Thymus (tissue), 11 donors: ENCODE measurements around the gene MGMT. TPM values are rescaled to one million over a fixed set of nuclear protein-coding genes. Genes with fewer than 3 reads are reported as not detected.

ENCODE experiments used
- DNase-seq, 9 donors: peaks; one replicate each; pipeline ENCODE4 v3.0.0-alpha.2; 2013; ENCODE audit warnings: low spot score in 9 of 9, low read depth in 6 of 9, missing footprints in 1 of 9
- H3K27ac ChIP-seq, 2 donors: one replicate each; pipeline ENCODE4 v1.5.1; 2013; ENCODE audit warnings: control low read depth in 1 of 2, low read depth in 1 of 2, low read length in 1 of 2, mild to moderate bottlenecking in 1 of 2, moderate library complexity in 1 of 2
- H3K27me3 ChIP-seq, 2 donors: one replicate each; pipeline ENCODE4 v1.5.1; 2013; ENCODE audit warnings: low read length in 1 of 2; ENCODE audit not compliant: control insufficient read depth in 2 of 2, insufficient read depth in 1 of 2
- H3K36me3 ChIP-seq, 2 donors: one replicate each; pipeline ENCODE4 v1.5.1; 2013; ENCODE audit warnings: low read length in 1 of 2, mild to moderate bottlenecking in 1 of 2, moderate library complexity in 1 of 2; ENCODE audit not compliant: control insufficient read depth in 2 of 2, insufficient read depth in 2 of 2
- H3K4me1 ChIP-seq, 2 donors: one replicate each; pipeline ENCODE4 v1.5.1; 2013; ENCODE audit warnings: low read length in 2 of 2; ENCODE audit not compliant: control insufficient read depth in 2 of 2, insufficient read depth in 2 of 2
- H3K4me3 ChIP-seq, 2 donors: one replicate each; pipeline ENCODE4 v1.5.1; 2013; ENCODE audit warnings: low read length in 2 of 2, control low read depth in 1 of 2, mild to moderate bottlenecking in 1 of 2
- H3K9me3 ChIP-seq, 2 donors: one replicate each; pipeline ENCODE4 v1.5.1; 2013; ENCODE audit warnings: low read length in 1 of 2, mild to moderate bottlenecking in 1 of 2; ENCODE audit not compliant: control insufficient read depth in 2 of 2, insufficient read depth in 1 of 2
- whole genome bisulfite sequencing: extraction: QIAGEN DNeasy Blood & Tissue Kit; methylation state at CpG from one replicate; pipeline ENCODE4 v1.1.7; 2013; 5-methylcytosine and 5-hydroxymethylcytosine counted together
- polyA plus RNA-seq: library from polyadenylated mRNA; stranded (reverse); fragments of 200-250 nt; gene quantifications from one replicate; pipeline ENCODE4 v1.2.3, GENCODE V29; 2013
- total RNA-seq: library from RNA; stranded (reverse); fragments of 120-200 nt; gene quantifications from one replicate; pipeline ENCODE4 v1.2.4, GENCODE V29; 2013
- donor health status: healthy.

MGMT gene
- total and polyA plus RNA-seq, 2 donors: 20.9 to 42.4 TPM

DNA sequence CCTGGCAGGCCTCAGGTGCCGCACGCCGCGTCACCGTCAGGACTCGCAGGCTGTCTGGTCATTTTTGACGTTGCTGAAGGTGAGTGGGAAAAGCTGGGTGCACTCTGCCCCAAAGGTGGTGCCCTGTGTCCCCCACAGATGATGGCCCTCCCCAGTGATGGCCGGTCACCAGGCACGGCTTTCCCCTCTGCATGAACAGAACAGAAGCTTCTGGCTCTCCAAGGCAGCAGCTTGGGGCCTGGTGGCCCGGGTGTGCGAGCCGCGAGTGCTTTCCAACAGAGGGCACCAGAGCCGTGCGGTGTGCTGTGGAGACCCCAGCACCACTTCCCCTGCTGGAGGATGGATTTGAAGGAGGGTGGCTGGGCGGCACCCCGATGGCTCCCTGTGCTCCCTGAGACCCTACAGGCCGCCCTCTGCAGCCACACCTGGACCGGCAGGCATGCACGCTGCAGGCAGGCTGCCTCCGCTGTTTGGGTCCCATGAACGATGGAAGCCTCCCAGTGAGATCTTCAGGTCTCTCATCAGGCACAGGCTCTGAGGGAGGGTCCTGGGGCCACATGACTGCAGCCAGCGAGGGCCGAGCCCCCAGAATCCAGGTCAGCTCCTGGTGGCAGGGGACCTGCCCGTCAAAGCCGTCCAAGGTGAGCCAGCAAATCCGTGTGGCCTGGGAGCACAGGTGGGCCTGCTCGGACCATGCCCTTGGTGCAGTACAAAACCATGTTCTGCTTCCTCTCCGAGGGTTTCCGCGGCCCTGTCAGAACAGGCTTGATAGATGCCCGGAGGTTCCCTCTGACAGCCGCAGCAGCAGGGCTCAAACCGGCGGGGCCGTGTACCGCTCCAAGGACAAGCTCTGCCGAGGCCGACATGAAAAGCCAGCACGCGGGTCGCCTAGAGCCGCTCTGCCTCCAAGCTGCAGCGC lies 301.7 kb downstream of the MGMT start:
- 95% methylated on average over 44 of the region's 44 CpGs for WGBS
- no peaks in the 10 kb centered on the region for H3K27me3 ChIP-seq
- no peaks in the 10 kb centered on the region for H3K36me3 ChIP-seq
- H3K4me3 ChIP-seq: no peak overlapping the region
- H3K4me1 ChIP-seq: no peaks in the 10 kb centered on the region
- H3K9me3 ChIP-seq: no peaks in the 10 kb centered on the region
- DNase-seq: no peak
- no peak overlapping the region for H3K27ac ChIP-seq

DNA sequence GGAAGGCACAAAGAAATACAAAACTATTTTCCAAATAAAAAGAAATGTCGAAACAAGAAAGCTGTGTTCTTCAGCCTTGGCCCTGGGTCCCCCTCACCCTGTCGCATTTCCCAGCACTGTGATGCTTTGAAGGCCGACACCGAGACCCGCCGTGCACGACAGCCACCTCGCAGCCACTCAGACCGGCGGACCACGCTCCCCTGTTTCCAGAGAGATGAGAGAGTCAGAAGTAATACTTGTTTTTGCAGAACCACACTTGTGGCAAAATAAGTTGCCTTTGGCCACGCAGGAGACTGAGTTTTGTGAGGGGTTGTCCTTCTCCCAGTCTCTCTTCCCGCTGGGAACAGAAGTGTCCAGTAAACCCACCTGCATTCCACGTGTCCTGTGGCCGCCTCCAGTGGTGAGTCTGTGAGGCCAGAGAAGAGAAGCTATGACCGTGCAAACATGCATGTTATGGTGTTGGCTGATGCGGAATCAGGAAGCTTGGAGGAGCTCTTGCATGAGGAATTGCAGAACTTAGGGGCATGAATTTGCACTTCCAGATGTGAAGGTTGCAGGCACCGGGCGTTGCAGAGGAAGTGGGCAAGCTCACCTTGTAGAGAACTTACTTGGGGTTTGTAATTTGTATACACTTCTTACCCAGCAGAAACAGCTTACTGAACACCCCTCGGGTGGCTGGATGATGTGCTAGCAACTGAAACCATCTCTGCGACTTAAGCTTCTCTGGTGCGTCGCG lies 302.5 kb downstream of the MGMT start:
- no peaks in the 10 kb centered on the region for H3K4me1 ChIP-seq
- H3K36me3 ChIP-seq: no peaks in the 10 kb centered on the region
- 91% methylated on average over 24 of the region's 24 CpGs for WGBS
- no peak overlapping the region for H3K4me3 ChIP-seq
- no peaks in the 10 kb centered on the region for H3K27me3 ChIP-seq
- no peak overlapping the region for H3K27ac ChIP-seq
- H3K9me3 ChIP-seq: no peaks in the 10 kb centered on the region
- DNase-seq: no peak

DNA sequence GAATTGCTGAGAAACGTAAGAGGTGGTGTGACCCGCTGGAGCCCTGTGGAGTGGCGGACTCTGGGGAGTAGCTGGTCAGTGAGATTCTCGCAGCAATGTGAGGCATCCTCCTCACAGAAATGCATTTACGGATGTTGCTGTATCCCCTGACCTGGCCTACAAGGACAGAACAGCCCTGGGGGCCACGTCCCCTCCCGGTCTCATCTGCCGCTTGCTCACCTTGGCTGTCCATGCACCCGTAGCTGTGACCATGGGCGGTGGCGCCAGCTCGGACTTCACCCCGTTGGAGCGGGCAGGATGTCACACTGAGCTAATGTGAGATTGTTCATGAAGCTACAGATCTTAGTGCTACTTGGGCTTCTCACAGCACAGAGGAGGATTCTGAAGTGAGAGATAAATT lies 303.2 kb downstream of the MGMT start:
- 97% methylated on average over 14 of the region's 14 CpGs for WGBS
- no peak overlapping the region for H3K27ac ChIP-seq
- H3K4me3 ChIP-seq: no peak overlapping the region
- no peak for DNase-seq
- H3K4me1 ChIP-seq: no peaks in the 10 kb centered on the region
- no peaks in the 10 kb centered on the region for H3K27me3 ChIP-seq
- no peaks in the 10 kb centered on the region for H3K9me3 ChIP-seq
- no peaks in the 10 kb centered on the region for H3K36me3 ChIP-seq

DNA sequence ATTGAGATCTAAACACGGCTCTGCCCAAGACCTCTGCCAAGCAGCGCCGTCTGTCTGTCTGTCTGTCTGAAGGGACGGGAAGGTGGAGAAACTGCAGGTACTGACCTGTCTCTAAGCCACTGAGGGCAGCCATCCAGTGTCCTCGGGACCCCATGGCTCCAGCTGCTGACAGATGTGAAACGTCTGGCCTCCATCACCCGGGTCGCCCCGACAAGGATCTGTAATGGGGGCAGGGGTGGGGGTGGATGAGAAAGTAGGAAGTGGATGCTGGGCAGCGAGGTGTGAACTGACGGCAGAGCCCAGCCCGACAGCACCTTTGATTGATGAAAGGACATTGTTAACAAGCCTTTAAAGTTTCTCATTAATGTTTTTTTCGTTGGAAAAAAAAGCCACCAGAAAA lies 304.0 kb downstream of the MGMT start:
- 91% methylated on average over 13 of the region's 13 CpGs for WGBS
- no peaks in the 10 kb centered on the region for H3K27me3 ChIP-seq
- H3K4me1 ChIP-seq: no peaks in the 10 kb centered on the region
- no peak for DNase-seq
- H3K36me3 ChIP-seq: no peaks in the 10 kb centered on the region
- no peaks in the 10 kb centered on the region for H3K9me3 ChIP-seq
- H3K4me3 ChIP-seq: no peak overlapping the region
- no peak overlapping the region for H3K27ac ChIP-seq

DNA sequence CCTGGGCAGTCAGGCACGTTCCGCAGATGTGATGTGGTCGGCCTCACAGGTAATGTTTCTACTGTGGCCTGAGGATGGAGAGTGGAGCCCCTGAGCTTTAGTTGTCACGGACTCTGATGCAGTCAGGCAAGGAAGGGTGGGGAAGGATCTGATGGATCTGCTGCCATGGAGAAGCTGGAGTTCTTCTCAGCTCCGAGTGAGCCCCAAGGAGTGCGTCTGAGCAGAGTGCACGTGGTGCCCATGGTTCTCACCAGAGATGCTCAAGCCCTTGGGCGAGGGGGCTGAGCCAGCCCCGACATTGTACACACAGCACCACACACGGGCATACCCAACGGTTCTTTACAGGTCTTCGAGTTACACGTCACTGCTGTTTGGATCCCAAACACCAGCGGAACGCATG lies 304.5 kb downstream of the MGMT start:
- Histone ChIP-seq H3K4me3 (no peak overlapping the region), H3K27ac (no peak overlapping the region), H3K36me3 (no peaks in the 10 kb centered on the region), H3K27me3 (no peaks in the 10 kb centered on the region), H3K4me1 (no peaks in the 10 kb centered on the region), H3K9me3 (no peaks in the 10 kb centered on the region)
- 97% methylated on average over 15 of the region's 15 CpGs for WGBS
- no peak for DNase-seq

DNA sequence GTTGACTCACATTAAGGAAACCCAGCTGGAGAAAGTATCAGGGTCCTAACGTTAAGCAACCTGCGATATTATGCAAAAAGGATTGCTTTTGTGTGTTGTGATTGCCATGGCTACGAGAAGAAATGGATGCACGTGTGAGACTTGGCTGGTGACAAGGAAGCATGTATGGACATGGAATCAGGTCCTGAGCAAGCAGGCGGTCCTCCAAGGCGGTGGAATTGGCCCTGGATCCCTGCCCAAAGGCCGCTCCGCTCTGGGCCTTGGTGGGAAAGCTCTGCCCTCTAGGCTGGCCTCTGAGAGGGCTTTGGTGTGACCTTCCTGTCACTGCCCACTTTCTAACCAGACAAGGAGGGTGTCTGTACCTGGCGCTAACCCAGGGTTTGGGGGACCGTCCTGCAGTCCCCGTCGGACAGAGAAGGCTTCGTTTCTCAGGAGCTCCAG lies 305.0 kb downstream of the MGMT start:
- Histone ChIP-seq H3K9me3 (no peaks in the 10 kb centered on the region), H3K36me3 (no peaks in the 10 kb centered on the region), H3K4me3 (no peak overlapping the region), H3K27me3 (no peaks in the 10 kb centered on the region), H3K27ac (no peak overlapping the region), H3K4me1 (no peaks in the 10 kb centered on the region)
- no peak for DNase-seq
- 96% methylated on average over 13 of the region's 13 CpGs for WGBS

DNA sequence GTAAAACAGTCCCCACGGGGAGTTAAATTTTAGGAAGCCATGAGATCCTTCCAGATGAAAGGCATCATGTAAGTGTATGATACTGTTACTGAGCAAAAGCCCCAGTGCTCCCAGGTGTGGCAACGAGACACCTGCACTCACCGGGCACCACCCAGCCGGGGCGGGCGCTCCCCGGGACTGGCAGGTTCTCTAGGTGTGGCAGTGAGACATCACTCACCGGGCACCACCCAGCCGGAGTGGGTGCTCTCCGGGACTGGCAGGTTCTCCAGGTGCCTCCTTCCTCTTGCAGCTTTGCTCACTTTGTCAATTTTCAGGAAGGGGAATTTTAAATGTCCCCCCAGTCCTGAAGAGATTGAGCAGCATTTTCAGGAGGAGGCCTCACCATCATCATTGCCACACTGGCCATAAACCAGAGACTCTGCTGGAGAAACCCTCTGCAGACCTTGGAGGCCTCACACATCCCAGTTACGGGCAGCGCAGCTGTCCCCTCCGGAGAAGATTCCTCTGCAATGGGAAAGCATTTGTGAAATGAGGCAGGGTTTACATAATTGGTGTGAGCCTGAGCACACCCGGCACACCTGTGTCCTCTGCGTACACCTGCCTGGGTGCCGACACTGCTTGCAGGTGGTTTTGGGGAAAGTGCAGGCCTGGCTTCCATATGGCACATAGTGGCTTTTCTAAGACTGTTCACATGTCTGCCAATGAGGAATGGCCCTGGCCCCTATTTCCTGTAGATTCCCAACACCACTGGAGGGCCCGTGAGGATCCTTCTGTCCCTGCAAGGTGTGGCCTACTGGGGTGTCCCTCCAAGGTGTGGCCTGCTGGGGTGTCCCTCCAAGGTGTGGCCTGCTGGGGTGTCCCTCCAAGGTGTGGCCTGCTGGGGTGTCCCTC lies 305.7 kb downstream of the MGMT start:
- WGBS: 98% methylated on average over 17 of the region's 17 CpGs
- H3K36me3 ChIP-seq: no peaks in the 10 kb centered on the region
- DNase-seq: no peak
- no peak overlapping the region for H3K4me3 ChIP-seq
- no peaks in the 10 kb centered on the region for H3K27me3 ChIP-seq
- H3K9me3 ChIP-seq: no peaks in the 10 kb centered on the region
- H3K27ac ChIP-seq: no peak overlapping the region
- no peaks in the 10 kb centered on the region for H3K4me1 ChIP-seq

DNA sequence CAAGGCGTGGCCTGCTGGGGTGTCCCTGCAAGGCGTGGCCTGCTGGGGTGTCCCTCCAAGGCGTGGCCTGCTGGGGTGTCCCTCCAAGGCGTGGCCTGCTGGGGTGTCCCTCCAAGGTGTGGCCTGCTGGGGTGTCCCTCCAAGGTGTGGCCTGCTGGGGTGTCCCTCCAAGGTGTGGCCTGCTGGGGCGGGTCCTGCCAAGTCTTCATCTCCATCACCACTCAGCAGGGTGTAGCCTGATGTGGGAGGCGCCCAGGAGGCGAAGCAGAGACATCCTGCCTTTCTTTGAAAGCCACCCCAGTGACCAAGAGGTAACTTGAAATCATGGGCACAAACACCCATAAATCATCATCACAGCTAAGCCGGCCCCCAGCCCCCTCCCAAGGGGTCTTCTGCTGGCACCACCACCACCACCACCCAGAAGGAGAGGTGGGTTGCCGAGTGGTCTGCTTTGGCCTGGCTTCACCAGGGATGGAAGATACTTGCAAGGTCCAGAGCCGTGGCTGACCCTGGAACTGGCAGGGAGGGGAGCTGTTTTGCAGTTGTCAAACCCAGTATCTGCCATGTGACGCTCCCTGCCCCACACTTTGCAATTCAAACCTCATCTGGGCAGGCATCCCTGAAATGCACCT lies 306.4 kb downstream of the MGMT start:
- no peaks in the 10 kb centered on the region for H3K4me1 ChIP-seq
- 94% methylated on average over 11 of the region's 11 CpGs for WGBS
- no peaks in the 10 kb centered on the region for H3K9me3 ChIP-seq
- H3K27me3 ChIP-seq: no peaks in the 10 kb centered on the region
- no peak overlapping the region for H3K27ac ChIP-seq
- H3K36me3 ChIP-seq: no peaks in the 10 kb centered on the region
- DNase-seq: no peak
- H3K4me3 ChIP-seq: no peak overlapping the region
